Astrocyte (in vitro differentiated cells and primary cell): ENCODE data around the gene EPS8L3.

Experiments
- CTCF ChIP-seq: IDR thresholded peaks from 2 replicates; pipeline ENCODE4 v1.5.1; 2011; ENCODE audit warnings: low read depth, mild to moderate bottlenecking, inconsistent platforms, low read length, moderate library complexity; ENCODE audit not compliant: insufficient read depth
- EZH2 ChIP-seq: IDR thresholded peaks from 2 replicates; pipeline ENCODE4 v1.6.1; 2012; ENCODE audit warnings: mild to moderate bottlenecking, low read length, inconsistent platforms; ENCODE audit not compliant: insufficient read depth

DNA sequence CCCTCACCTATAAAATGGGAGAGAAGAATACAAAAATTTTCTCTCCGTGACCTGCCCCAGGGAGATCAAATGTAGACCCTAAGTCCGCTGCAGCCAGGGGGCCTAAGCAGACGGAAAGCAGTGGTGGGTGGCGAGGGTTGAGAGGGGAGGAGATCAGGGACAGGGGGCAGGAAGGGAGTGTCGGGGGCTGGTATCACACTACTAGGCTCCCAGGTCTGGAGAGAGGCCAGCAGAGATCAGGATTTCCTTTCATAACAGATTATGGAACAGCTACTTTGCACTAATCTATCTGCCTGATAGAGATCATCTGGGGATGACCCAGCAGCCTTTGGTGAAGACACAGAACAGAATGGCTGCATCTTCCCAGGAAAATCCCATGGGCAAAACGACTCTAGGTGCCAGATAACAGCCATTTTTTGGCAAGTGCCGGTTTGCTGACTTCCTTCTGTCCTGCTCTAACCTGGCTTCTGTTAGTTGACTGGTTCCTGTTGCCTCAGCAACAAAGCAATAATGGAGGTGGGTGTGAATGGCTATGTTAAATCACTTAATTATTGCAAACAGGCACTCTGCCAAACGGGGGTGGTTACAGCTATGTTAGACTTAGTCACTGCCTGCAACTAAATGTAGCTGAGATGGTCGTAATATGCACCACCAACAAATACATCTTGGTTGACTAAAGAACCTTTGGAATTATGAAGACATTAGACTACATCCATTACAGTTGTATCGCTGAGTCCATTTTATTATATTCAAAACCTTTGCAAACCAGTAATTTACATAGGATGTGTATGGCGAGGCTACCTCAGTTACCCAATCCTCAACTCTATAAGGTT lies 30.0 kb upstream of the EPS8L3 start:
- no peak for TF ChIP-seq CTCF
- TF ChIP-seq EZH2 = no peak
